ENCODE results near the gene B4GALT5.

Gene B4GALT5

GRCh38 chr20:49699200-49699992 lies 14.3 kb downstream of the B4GALT5 start:
- no peak for FAIRE-seq

DNA sequence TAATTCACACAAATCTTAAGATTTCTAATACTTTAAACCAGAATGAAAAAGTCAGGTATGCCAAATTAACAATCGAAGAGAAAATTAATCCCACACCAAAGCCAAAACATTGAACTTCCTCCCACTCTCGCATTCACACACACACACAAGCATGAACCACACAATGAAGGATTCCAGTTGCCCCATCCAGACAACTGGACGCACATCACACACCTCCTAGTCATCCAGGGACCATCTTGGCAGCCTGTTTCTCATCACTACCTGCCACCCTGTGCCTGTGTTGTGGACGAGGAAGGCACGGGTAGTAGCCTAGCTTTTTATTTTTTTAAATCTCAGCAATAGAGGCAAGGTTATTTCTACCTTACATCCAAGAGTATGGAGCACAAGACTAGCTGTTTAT lies 15.2 kb downstream of the B4GALT5 start:
- no peak for FAIRE-seq

DNA sequence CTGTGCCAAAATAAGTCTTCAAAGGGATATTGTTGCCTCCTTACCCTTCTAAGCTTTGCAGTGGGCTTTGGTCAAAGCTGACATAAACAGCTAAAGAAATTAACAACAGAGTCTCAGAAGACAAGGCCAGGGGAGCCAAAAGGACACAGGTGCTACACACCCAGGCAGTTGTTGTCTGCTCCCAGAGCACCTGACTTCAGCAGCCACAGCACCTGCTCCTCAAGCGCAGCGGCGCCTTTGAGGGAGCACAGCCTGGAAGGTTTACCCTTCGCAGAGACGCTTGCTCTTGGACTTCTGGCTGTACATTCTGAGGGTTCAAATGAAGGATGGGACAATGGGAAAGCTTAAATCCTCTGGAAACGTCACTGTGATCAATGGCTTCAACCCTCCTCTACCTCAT lies 16.6 kb downstream of the B4GALT5 start:
- FAIRE-seq, result no peak

- no peak for FAIRE-seq
These were observed 17.1 kb downstream of the B4GALT5 start for GRCh38 chr20:49696594-49696993.

DNA sequence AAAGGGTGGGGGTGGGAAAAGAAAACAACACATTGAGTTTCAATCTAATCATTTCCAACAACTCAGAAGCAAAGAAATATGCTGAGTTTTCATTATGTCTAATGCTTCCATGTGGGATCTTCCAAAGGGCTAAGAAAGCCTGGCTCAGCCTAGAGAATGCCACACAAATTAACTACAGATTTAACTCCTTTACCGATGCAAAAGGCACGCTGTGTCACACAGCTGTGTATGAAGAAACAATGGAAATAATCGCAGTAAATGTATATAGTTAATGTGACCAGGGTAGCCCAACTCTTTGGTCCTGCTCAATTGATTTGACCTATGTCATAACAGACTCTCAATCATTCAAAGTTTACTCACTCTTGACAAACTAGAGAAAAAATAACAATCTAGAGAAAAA lies 17.8 kb downstream of the B4GALT5 start:
- no peak for FAIRE-seq

DNA sequence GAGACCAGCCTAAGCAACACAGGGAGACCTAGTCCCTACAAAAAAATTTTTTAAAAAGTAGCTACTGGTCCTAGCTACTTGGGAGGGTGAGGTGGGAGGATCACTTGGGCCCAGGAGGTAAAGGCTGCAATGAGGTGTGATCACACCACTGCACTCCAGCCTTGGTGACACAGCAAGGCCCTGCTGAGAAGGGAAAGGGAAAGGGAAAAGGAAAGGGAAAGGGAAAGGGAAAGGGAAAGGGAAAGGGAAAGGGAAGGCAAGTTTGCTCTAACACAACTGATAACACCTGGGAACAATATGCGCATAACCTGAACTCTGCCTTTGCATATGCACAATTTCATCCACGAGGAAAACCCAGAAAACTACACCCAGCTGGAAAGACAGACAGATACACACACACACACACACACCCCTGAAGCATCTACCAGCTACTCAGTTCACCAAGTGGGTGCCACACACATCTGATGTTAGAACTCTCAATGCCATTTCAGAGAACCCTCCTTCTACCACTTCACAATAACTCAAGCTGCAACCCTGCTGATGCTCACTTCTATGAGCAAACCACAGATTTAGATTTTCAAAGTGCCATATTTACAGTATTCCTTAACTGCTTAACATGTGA lies 19.1 kb downstream of the B4GALT5 start:
- no peak for FAIRE-seq

- no peak for FAIRE-seq
These were observed 20.1 kb downstream of the B4GALT5 start for GRCh38 chr20:49693435-49694171.

DNA sequence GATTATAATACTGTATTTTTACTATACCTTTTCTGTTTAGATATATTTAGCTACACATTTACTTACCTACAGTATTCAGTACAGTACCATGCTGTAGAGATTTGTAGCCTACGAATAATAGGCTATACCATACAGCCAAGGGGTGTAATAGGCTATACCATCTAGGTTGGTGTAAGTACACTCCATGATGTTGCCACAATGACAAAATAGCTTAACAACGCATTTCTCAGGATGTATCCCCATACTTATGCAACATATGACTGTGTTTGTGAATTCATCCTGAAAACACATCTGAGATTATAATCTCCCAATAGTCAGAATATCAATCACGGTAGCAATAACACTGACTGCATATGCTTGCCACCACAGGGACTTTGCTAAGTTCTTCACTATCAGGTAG lies 20.7 kb downstream of the B4GALT5 start:
- FAIRE-seq, result no peak

GRCh38 chr20:49691818-49692568 lies 21.7 kb downstream of the B4GALT5 start:
- no peak for FAIRE-seq

DNA sequence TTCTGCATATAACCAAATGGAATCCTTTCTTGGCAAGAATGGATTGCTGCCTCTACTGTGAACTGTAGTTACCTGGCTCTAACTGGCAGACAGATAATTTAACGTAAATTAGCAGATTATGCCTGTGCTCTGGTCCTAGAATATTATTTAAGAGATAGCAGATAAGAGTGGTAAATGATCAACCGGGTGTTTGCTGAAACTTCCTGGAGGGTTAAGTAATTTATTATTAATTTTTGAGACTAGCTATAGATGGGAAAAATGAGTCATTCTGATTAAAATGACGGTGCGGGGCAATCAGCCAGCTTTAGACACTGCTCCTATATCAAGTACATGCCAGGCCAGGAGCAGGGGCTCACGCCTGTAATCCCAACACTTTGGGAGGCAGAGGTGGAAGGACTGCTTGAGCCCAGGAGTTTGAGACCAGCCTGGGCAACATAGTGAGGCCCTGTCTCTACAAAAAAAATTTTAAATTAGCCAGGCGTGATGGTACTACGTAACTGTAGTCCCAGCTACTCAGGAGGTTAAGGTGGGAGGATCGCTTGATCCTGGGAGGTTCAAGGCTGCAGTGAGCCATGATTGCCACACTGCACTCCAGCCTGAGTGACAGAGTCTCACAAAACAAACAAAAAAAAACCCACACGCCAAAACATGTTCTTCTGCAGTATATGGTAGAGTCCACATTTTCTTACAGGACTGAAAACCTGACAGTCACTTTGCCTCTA lies 22.6 kb downstream of the B4GALT5 start:
- no peak for FAIRE-seq

DNA sequence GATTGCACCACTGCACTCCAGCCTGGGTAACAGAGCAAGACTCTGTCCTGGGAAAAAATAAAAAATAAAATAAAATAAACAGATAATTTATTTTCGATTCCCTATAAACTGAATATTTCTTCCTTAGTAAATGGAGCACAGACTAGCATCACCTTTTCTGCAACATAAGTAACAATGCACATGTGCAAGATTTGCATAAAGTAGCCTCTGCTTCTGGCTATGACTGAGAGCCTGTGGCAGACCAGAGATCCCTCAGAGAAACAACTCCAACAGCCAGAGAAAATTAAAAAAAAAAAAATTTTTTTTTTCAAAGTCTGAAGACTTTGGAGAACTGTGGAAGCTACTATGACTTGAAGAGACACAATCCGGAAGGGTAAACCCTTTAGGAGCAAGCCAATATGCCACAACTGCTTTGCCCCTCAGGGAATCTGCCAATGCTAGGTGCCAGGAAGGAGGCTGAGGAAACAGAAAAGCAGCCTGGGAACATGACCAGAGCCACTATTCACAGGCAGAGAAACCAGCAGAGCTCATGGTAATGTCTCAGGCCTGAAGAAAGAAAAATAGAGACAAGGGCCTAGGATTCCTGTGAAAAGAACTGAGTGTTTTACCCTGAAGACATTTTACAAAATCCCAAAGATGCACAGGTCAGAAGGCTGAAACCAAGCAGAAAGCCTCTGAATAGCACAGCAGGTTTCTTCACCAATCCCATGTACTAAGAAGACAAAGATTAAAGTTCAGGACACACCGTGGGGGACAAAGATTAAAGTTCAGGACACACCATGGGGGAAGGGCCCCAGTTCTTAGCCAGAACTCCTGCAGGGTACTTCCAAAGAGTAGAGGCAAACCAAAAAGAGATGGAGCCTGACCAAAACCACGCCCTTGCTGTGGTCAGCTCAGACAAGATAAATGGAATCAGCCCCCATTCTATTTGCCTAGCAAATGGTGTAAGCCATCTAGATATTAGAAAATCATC lies 25.8 kb downstream of the B4GALT5 start:
- FAIRE-seq, result no peak

- no peak for FAIRE-seq
These were observed 27.9 kb downstream of the B4GALT5 start for GRCh38 chr20:49685809-49686208.

DNA sequence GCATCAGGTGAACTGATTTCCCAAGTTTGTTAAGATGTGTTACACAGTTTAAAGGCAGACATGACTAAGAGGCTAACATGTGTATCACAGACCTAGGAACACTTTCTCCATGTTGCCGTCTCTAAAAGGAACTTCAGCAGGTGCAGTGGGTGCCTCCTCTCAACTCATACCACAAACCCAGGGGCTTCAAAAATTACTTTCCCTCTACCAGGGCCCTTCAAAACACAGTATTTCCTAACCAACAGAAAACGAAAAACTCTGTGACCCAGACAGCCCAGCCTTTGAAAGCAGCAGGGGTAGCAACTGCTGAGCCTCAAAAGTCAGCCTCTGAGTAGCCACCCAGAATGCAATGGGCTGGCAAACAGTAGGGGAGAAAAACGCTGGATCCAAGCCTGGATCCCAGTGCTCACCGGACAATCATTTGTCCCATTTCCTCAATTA lies 28.5 kb downstream of the B4GALT5 start:
- no peak for FAIRE-seq

- FAIRE-seq, result no peak
These were observed 29.2 kb downstream of the B4GALT5 start for GRCh38 chr20:49684335-49684997.

DNA sequence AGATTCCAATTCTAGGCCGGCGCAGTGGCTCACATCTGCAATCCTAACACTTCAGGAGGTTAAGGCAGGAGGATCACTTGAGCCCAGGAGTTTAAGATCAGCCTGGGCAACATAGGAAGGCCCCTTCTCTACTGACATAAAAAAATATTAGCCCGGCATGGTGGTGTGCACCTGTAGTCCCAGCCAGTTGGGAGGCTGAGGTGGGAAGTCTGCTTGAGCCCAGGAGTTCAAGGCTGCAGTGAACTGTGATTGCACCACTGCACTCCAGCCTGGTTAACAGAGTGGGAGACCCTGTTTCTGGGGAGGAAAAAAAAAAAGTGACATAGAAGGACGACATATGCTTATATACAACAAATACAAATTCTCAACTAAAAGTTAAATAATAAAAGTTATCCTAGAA lies 30.9 kb downstream of the B4GALT5 start:
- no peak for FAIRE-seq

- FAIRE-seq, result no peak
These were observed 31.4 kb downstream of the B4GALT5 start for GRCh38 chr20:49682278-49682677.

GRCh38 chr20:49681850-49682216 lies 31.8 kb downstream of the B4GALT5 start:
- no peak for FAIRE-seq

- no peak for FAIRE-seq
These were observed 33.2 kb downstream of the B4GALT5 start for GRCh38 chr20:49680484-49680883.

DNA sequence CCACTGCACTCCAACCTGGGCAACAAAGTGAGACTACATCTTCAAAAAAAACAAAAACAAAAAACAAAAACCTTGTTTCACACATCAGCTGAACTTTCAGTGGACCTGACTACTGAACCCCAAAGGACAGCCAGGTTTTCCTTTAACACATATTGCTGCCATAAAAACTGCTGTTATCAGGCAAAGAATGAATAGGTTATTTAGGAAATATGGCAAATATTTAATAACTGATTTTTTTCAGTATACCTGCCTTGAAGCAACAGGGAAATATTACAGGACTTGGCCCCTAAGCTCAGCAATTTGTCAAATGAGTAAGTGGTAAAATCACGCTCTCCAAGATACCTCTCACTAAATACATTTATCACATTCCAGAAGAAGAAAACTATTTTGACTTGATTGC lies 34.0 kb downstream of the B4GALT5 start:
- FAIRE-seq, result no peak
